ENCODE results near the gene RNLS. TPM values are rescaled to one million over a fixed set of nuclear protein-coding genes. Genes with fewer than 3 reads are reported as not detected.

RNLS gene
- total RNA-seq, 3 donors from 2014 or later: 9.8 to 12.1 (median 11.8) TPM

GRCh38 chr10:88379575-88379974 is 203.5 kb downstream of the RNLS start:
- intact Hi-C loops (cut with DNase I, micrococcal nuclease): no loop called here
- H3K4me1 ChIP-seq (ENCODE audit: low read depth): peaks cover 11% of the 10 kb centered on the region
- no peak for TF ChIP-seq CTCF (IDR thresholded peaks at IDR 0.05)
- no peaks in the 10 kb centered on the region for H3K9me3 ChIP-seq
- ATAC-seq: peak; percentile 83
- no peaks in the 10 kb centered on the region for H3K36me3 ChIP-seq (ENCODE audit: low read depth)
- peak in 1 of 3 donors; percentile 70 for DNase-seq
- no peak overlapping the region for H3K4me3 ChIP-seq

- ATAC-seq (peak; percentile 67), DNase-seq (no peak)
- H3K9me3 ChIP-seq: no peaks in the 10 kb centered on the region
- intact Hi-C loops (cut with DNase I, micrococcal nuclease): no loop called here
- no peak for TF ChIP-seq CTCF (IDR thresholded peaks at IDR 0.05)
- no peaks in the 10 kb centered on the region for H3K36me3 ChIP-seq (ENCODE audit: low read depth)
- peaks cover 14% of the 10 kb centered on the region for H3K4me1 ChIP-seq (ENCODE audit: low read depth)
- no peak overlapping the region for H3K4me3 ChIP-seq
Measured at GRCh38 chr10:88377510-88377909, 205.6 kb downstream of the RNLS start.

- intact Hi-C loops (cut with DNase I, micrococcal nuclease): no loop called here
- peaks cover 25% of the 10 kb centered on the region for H3K4me1 ChIP-seq (ENCODE audit: low read depth)
- no peaks in the 10 kb centered on the region for H3K36me3 ChIP-seq (ENCODE audit: low read depth)
- no peak overlapping the region for H3K4me3 ChIP-seq
- DNase-seq: peak in 1 of 3 donors; percentile 40
- peak; percentile 68 for ATAC-seq
- no peaks in the 10 kb centered on the region for H3K9me3 ChIP-seq
- no peak for TF ChIP-seq CTCF (IDR thresholded peaks at IDR 0.05)
Measured at GRCh38 chr10:88374392-88375175, 208.5 kb downstream of the RNLS start.

GRCh38 chr10:88372881-88373592 is 210.1 kb downstream of the RNLS start:
- no peaks in the 10 kb centered on the region for H3K36me3 ChIP-seq (ENCODE audit: low read depth)
- no peak for TF ChIP-seq CTCF (IDR thresholded peaks at IDR 0.05)
- H3K4me1 ChIP-seq (ENCODE audit: low read depth): peaks cover 21% of the 10 kb centered on the region
- H3K4me3 ChIP-seq: no peak overlapping the region
- DNase-seq (no peak), ATAC-seq (peak; percentile 77)
- intact Hi-C loops (cut with DNase I, micrococcal nuclease): no loop called here
- no peaks in the 10 kb centered on the region for H3K9me3 ChIP-seq

- TF ChIP-seq CTCF (IDR thresholded peaks at IDR 0.05): no peak
- no peaks in the 10 kb centered on the region for H3K36me3 ChIP-seq (ENCODE audit: low read depth)
- H3K4me3 ChIP-seq: no peak overlapping the region
- H3K4me1 ChIP-seq (ENCODE audit: low read depth): peaks cover 21% of the 10 kb centered on the region
- intact Hi-C loops (cut with DNase I, micrococcal nuclease): no loop called here
- H3K9me3 ChIP-seq: no peaks in the 10 kb centered on the region
- DNase-seq (peak in 1 of 3 donors; percentile 32), ATAC-seq (peak; percentile 39)
Measured at GRCh38 chr10:88372051-88372715, 210.9 kb downstream of the RNLS start.

Measured in mucosa of descending colon (tissue), 3 donors.